Measurements from ENCODE around the gene NAPA.
"Not testable (repeated sequence)": the region's sequence is repeated elsewhere in the genome, so short reads cannot be mapped to it uniquely, and the experiment has no call there.

Gene NAPA

DNA sequence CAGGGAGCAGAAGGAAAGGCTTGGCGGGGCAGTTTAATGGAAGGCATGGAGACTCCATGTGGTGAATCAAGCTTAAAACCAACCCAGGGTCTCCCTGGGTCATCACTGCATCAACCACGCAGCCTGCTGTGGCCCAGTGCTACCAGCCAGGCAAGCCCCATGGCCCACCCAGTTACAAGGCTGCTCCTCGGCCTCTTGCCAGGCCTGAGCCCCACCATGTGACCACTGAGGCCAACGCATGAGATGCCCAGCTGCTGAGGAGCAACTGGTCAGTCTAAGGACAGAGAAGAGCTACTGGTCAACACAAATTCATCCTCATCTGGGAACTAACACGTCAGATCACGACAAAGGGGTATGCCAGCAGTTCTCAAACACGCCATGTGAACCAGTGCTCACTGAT, 15.5 kb downstream of the NAPA start:
- DNase-seq, result no peak

DNA sequence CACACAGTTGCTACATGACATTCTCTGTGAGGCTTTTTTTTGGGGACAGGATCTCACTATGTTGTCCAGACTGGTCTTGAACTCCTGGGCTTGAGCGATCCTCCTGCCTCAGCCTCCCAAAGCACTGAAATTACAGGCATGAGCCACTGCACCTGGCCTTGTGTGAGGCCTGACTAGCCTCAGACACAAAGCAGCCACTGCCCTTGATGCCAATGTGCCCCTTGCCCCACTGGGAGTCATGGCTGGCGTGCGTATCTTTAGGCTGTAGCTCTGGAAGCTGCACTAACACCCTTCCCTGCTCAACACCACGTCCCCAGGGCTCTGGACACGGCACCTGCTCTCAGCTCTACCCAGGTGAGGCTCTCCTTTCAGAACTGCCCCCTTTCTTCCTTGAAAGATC, 16.3 kb downstream of the NAPA start:
- DNase-seq, result no peak

- no peak for DNase-seq
These were observed 16.9 kb downstream of the NAPA start for GRCh38 chr19:47497821-47498520.

DNA sequence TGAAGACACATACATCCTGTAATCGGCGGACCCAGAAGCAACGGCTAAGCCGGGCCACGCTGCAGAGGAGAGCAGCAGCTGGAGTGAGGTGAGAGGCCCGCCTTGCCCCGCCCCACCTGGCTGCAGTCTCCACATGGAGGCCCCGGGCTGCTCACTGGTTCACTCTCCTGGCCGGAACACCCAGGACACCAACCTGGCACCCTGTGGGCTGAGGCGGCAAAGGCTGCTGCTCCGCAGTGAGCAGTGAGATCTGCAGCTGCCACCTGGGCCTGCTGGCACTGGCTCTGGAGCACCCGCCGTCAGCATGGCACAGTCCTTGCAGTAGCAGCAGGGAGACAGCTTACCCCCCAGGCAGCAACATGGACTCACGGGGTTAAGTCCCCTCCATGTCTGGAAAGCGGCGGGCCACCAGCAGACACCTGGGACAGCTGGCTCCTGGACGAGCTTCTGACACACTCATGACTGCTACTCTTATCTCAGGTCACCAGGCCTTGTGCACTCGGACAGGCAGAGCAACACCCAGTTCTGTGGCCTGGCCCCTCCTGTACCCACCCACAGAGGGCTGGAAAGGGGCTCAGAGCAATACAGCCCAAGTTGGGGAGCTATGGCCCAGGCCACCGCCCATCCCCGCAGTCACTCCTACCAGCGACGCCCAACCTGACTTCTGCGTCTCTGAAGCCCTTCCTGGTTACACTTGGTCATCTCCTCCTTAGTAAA, 17.7 kb downstream of the NAPA start:
- no peak for DNase-seq

- no peak for DNase-seq
These were observed 19.1 kb downstream of the NAPA start for GRCh38 chr19:47495478-47496372.

DNA sequence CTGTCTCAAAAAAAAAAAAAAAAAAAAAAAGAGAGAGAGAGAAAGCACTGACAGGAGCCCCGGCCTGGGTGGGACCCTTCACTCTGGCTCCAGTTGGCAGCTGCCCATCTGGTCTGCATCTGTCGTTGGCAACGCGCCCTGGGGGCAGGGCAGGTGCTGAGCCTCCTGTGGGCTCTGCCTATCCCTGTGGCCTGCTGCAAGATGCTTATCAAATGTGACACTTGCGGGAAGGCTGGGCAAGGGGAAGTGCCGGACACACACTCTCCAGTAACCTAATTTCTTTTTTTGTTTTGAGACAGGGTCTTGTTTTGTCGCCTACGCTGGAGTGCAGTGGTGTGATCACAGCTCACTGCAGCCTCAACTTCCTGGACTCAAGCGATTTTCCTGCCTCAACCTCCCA, 20.1 kb downstream of the NAPA start:
- DNase-seq, result no peak

DNA sequence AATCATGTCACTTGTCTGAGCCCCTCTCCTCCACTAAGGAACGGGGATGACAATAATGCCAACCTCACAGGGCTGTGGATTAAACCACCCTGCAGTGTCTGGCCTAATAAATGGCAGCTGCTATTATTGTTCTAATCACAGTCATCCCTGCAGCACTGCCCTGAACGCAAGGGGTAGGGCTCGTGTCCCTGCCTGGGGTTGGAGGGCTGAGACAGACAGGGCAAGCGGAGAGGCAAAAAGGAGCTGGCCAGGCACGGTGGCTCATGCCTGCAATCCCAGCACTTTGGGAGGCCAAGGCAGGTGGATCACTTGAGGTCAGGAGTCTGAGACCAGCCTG, 20.7 kb downstream of the NAPA start:
- no peak for DNase-seq

DNA sequence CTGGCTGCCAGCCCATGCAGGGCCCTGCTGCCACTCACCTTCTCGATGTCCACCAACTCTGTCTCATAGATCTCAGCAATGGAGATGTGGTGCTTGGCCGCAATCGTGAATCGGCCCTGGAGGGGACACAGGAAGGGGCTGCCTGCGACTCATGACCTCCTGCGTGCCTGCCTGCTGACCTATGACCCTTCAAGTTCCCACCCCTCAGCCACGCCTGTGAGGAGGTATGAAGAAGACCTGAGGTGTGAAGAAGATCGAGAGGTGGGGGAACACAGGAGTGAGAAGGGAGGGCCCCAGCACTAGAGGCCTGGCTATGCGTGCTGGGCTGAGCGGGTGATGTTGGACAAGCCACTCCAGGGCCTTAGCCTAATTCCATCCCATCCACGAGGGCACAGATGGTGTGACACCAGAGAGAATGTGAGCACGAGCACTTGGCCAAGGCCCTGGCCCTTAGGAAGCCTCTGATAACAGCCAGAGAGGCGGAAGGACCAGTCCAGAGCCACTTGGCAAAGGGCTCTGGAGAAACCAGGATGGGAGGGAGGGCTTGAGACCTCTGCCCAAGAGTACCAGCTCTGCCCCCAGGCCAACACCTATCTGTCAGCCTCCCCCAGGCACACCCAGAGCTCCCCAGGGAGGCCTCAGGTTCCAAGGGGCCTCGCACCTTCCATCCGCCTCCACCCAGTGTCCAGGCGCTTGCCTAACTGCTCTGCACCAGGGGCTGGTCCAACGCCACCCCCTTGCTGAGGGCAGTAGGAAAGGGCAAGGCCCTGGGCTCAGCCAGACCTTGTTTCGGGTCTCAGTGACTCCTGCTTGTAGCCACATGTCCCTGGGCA, 21.3 kb downstream of the NAPA start:
- DNase-seq, result no peak

DNA sequence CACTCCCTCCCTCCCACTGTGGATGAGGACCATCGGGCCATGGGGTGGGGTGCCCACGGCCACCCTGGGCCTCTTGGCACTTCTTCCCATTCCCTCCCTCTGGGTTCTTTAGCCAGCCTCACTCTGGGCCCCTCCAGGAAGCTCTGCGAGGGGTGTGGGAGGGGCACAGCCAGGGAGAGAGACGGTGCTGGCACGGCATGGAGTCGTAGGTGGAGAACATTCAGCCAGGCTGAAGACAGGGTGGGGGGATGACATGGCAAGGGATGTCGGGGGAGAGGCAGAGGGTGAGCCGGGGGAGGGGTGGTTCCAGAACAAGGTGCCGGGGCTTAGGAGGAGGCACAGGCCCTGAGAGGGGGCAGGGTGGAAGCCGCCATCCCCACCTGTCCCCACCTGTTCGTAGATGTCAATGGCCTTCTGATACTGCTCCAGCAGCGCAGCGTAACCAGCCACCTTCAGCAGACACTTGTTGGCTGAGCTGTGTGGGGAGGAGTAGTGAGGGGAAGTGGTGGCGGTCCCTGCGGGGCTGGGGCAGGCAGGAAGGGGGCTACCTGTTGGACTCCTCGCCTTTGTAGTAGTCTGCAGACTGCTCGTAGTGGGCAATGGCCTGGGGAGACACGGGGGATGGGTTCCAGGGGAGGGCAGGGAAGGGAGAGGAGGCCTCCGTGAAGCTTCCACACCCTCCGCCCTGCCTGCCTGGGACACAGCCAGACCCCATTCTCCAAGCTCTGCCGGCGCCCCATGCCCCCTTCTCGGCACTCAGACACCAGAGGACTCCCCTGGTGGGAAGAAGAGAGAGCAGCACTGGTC, 22.1 kb downstream of the NAPA start:
- DNase-seq, result no peak

GRCh38 chr19:47492137-47492533, 22.7 kb downstream of the NAPA start:
- no peak for DNase-seq

DNA sequence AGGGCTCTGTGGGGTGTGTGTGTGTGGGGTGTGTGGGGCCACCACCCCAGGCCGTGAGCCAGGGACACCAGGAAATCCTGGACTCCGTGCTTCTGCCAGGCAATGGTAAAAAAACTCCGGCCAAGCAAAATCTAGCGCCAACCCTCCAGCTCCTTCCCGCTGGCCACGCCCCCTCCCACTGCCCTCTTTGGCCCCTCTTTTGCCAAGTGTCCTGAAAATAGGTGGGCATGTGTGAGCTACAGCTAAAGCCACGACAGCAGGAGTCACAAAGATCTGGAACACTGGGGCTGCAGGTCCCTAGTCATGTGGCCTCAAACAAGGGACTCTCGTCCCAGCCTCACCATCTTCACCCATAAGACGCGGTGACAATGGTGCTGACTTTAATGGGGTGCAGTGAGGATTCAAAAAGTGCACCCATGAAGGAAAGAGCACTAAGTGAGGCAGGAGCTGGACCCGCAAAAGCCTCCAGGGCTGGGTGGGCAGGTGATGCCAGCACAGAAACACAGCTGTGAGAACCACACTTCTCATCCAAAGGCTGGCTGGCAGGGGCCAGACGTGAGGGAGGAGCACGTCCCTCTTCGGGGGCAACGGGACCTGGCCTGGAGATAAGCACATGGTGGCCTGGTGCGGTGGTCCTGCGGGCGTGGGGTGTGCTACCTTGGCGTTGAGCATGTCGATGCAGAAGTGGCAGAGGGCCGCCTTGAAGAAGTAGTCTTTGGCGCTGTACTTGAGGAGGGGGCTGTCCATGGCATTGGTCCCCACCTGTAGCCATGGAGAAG, 23.3 kb downstream of the NAPA start:
- no peak for DNase-seq

DNA sequence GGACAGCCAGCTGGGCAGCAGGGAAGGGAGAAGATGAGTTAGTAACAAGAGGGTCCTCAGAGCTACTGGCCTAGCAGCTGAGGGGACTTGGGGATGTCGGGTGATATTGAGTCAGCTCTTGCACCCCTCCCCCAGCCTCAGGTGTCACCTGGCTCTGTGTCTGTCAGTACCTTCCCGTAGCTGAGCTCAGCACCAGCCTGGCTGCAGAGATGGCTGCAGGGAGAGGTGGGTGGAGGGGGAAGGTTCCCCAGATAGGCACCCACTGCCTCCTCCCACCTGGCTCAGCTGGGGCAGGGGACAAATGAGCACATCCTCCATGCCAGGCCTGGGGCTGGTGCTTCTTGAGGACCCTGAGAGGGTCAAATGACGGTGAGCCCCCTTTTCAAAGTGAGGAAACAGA, 24.0 kb downstream of the NAPA start:
- no peak for DNase-seq

DNA sequence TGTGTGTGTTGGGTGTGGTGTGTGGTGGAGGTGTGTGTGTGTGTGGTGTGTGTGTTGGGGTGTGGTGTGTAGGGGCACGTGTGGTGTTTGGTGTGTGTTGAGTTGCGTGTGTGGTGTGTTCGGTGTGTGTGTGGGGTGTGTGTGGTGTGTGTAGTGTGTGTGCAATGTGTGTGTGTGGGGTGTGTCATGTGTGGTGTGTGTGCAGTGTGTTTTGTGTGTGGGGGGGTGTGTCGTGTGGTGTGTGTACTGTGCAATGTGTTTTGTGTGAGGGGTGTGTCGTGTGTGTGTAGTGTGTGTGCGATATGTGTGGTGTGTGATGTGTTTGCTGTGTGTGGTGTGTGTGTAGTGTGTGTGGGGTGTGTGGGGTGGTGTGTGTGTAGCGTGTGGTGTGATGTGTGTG, 24.8 kb downstream of the NAPA start:
- no peak for DNase-seq

DNA sequence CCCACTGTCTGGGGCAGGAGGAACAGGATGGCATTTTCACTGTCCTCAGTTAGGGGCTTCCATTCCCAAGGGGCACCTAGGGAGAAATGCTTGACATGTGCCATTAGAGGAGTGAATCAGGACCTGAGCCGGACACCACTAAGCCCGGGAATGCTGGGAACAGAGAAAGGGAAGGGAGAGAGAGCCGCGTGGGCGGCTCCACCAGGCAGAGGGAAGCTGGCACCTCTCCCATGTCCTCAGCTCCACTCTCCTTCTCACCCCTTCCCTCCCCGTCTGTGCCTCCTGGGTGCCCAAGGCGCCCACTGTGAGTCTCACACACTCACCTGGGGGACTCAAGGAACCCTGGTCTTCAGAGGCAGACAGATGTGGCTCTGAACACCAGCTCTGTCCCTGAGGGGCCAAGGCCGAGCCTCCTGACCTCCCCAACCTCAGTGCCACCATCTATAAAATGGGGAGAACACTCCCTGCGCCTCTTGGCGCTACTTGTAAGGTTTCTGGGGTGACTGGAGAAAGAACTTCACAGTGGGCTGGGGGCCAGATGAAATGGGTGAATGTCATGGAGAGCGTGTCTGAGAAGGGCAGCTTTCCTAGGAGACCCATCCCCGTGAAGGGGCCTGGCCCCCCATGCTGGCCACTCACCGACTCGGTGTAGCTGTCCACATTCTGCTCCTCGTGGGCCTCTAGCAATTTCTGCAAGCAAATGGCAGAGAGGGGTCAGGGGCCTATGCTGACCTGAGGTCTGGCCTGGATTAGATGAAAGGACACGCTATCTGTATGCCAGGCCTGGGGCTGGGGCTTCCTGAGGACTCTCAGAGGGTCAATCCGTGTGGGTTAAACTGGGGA, 25.6 kb downstream of the NAPA start:
- DNase-seq, result no peak

- DNase-seq, result no peak
These were observed 27.0 kb downstream of the NAPA start for GRCh38 chr19:47487551-47488515.

DNA sequence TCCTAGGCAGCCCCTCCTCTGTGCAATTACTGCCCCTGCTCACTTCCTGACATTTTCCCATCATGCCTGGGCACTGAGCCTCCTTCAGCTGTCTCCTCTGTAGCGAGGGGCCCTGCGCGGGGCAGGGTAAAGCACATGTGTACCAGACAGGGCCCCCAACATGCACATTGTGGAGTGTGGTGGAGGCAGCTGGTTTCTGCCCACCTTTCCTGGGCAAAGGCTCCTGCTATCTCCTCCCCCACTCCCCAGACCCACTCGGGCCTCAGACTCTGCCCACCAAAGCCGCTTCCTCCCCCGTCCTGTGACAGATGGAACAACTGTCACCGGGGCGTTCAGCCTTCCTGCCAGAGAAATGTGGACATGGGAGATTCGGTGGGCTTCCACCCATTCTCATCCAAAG, 28.0 kb downstream of the NAPA start:
- DNase-seq, result no peak

DNA sequence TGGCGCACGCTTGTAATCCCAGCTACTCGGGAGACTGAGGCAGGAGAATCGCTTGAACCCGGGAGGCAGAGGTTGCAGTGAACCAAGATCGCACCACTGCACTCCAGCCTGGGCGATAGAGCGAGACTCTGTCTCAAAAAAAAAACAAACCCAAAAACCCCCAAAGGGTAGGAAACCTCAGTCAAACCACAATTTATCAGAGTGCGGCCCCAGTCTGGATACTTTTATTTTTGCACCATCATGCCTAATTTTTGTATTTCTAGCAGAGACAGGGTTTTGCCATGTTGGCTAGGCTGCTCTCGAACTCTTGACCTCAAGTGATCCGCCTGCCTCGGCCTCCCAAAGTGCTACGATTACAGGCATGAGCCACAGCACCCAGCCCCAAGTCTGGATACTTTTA, 28.6 kb downstream of the NAPA start:
- not testable (repeated sequence) for DNase-seq

DNA sequence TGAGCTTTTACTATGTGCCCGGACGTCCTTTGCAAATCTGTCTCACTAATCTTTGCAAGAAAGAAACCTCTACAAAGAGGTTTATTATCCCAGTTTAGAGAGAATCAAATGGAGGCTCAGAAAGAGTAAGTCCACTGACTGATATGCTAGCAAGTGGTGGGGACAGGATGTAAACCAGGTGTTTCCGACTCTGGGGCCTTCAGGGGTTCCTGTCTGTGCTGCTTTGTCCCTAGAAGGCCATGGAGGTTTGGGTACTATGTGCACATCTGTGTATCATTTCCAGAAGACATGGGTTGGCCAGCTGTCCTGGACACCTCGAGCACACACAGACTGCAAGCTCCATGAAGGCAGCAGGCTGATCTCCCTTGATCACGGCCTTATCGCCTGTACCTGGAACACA, 29.7 kb downstream of the NAPA start:
- DNase-seq, result no peak

Measured in SIG-M5 (cell line).